Activated CD4-positive, CD25-positive, alpha-beta regulatory T cell treated with anti-CD3 and anti-CD28 coated beads, Interleukin-2, amount 50 U/mL, for 24 hours (primary cell): ENCODE data around the gene SLC18A3.

Experiments
- ATAC-seq, 2 donors: fragments of 150-1000 bp; cut with Tn5 transposase; one replicate each; pipeline ENCODE4 v1.10.0; 2021; ENCODE audit warnings: mild to moderate bottlenecking in 1 of 2, moderate library complexity in 1 of 2

Gene SLC18A3

GRCh38 chr10:49610114-49610457, at the start of gene SLC18A3:
Gene SLC18A3 (plus strand): TSS chr10:49610310. CDS start chr10:49610741, 431 bp downstream.
- no peak for ATAC-seq

- ATAC-seq = no peak
Measured at GRCh38 chr10:49560526-49560925, 49.6 kb upstream of the SLC18A3 start.

- ATAC-seq = no peak
Measured at GRCh38 chr10:49562893-49563292, 47.2 kb upstream of the SLC18A3 start.

GRCh38 chr10:49564461-49565009, 45.6 kb upstream of the SLC18A3 start:
- no peak for ATAC-seq

- no peak for ATAC-seq
Measured at GRCh38 chr10:49567810-49568209, 42.3 kb upstream of the SLC18A3 start.

GRCh38 chr10:49568235-49568634, 41.9 kb upstream of the SLC18A3 start:
- ATAC-seq = peak; percentile 25 to 49

- no peak for ATAC-seq
Measured at GRCh38 chr10:49569031-49569631, 41.0 kb upstream of the SLC18A3 start.

- ATAC-seq = no peak
Measured at GRCh38 chr10:49571388-49571787, 38.7 kb upstream of the SLC18A3 start.

- no peak for ATAC-seq
Measured at GRCh38 chr10:49572594-49573114, 37.5 kb upstream of the SLC18A3 start.

- ATAC-seq = no peak
Measured at GRCh38 chr10:49575489-49576072, 34.5 kb upstream of the SLC18A3 start.

GRCh38 chr10:49577182-49577925, 32.8 kb upstream of the SLC18A3 start:
- no peak for ATAC-seq

GRCh38 chr10:49578392-49578791, 31.7 kb upstream of the SLC18A3 start:
- no peak for ATAC-seq

- no peak for ATAC-seq
Measured at GRCh38 chr10:49579621-49580020, 30.5 kb upstream of the SLC18A3 start.

- ATAC-seq = no peak
Measured at GRCh38 chr10:49585387-49585786, 24.7 kb upstream of the SLC18A3 start.

- no peak for ATAC-seq
Measured at GRCh38 chr10:49587981-49588380, 22.1 kb upstream of the SLC18A3 start.

- ATAC-seq = peak; percentile 58 to 61
Measured at GRCh38 chr10:49592726-49593563, 17.2 kb upstream of the SLC18A3 start.

GRCh38 chr10:49593564-49593875, 16.6 kb upstream of the SLC18A3 start:
- no peak for ATAC-seq

GRCh38 chr10:49593998-49594397, 16.1 kb upstream of the SLC18A3 start:
- no peak for ATAC-seq

- ATAC-seq = no peak
Measured at GRCh38 chr10:49594594-49594993, 15.5 kb upstream of the SLC18A3 start.

- no peak for ATAC-seq
Measured at GRCh38 chr10:49595003-49595712, 15.0 kb upstream of the SLC18A3 start.

GRCh38 chr10:49595713-49596492, 14.2 kb upstream of the SLC18A3 start:
- ATAC-seq = no peak

GRCh38 chr10:49596493-49596809, 13.7 kb upstream of the SLC18A3 start:
- ATAC-seq = no peak
